ENCODE results near the gene LZTS2. TPM values are rescaled to one million over a fixed set of nuclear protein-coding genes. Genes with fewer than 3 reads are reported as not detected.

The LZTS2 gene

Small RNA genes lying within 50 kb of the gene (small RNA-seq; reads per million reads assigned to genes)
- gene MIR608 (ENCODE audit: insufficient read depth), result not detected
